NCI-H526 (cell line): ENCODE results near the gene CCDC180.
"Not testable (repeated sequence)": the region's sequence is repeated elsewhere in the genome, so short reads cannot be mapped to it uniquely, and the experiment has no call there.

Source experiments
- DNase-seq, 2 experiments: peaks; one replicate each; lab custom pipeline; 2025; lab: John Stamatoyannopoulos, UW

Gene CCDC180

GRCh38 chr9:97311798-97312500 lies 4.5 kb downstream of the CCDC180 start:
- peak; percentile 55 to 65 for DNase-seq

- peak in 1 of 2 experiments; percentile 44 for DNase-seq
Measured at GRCh38 chr9:97312556-97312955, 5.1 kb downstream of the CCDC180 start.

GRCh38 chr9:97313243-97313642 lies 5.8 kb downstream of the CCDC180 start:
- no peak for DNase-seq

GRCh38 chr9:97313746-97314145 lies 6.3 kb downstream of the CCDC180 start:
- DNase-seq: no peak

GRCh38 chr9:97314503-97314902 lies 7.0 kb downstream of the CCDC180 start:
- no peak for DNase-seq

- no peak for DNase-seq
Measured at GRCh38 chr9:97315550-97315949, 8.1 kb downstream of the CCDC180 start.

- DNase-seq: no peak
Measured at GRCh38 chr9:97316904-97317303, 9.4 kb downstream of the CCDC180 start.

- DNase-seq: no peak
Measured at GRCh38 chr9:97318433-97318832, 11.0 kb downstream of the CCDC180 start.

- no peak for DNase-seq
Measured at GRCh38 chr9:97319395-97319794, 11.9 kb downstream of the CCDC180 start.

GRCh38 chr9:97320080-97320642 lies 12.7 kb downstream of the CCDC180 start:
- no peak for DNase-seq

- no peak for DNase-seq
Measured at GRCh38 chr9:97321251-97321650, 13.8 kb downstream of the CCDC180 start.

GRCh38 chr9:97321691-97322090 lies 14.2 kb downstream of the CCDC180 start:
- DNase-seq: peak in 1 of 2 experiments; percentile 23

GRCh38 chr9:97322105-97322504 lies 14.6 kb downstream of the CCDC180 start:
- DNase-seq: no peak

GRCh38 chr9:97324954-97325353 lies 17.5 kb downstream of the CCDC180 start:
- no peak for DNase-seq

- no peak for DNase-seq
Measured at GRCh38 chr9:97327562-97327961, 20.1 kb downstream of the CCDC180 start.

- DNase-seq: no peak
Measured at GRCh38 chr9:97332993-97333392, 25.5 kb downstream of the CCDC180 start.

GRCh38 chr9:97335622-97336021 lies 28.2 kb downstream of the CCDC180 start:
- not testable (repeated sequence) for DNase-seq

- DNase-seq: no peak
Measured at GRCh38 chr9:97348871-97349270, 41.4 kb downstream of the CCDC180 start.

GRCh38 chr9:97349400-97349799 lies 41.9 kb downstream of the CCDC180 start:
- DNase-seq: no peak

GRCh38 chr9:97354637-97355036 lies 47.2 kb downstream of the CCDC180 start:
- DNase-seq: no peak

- no peak for DNase-seq
Measured at GRCh38 chr9:97357056-97357455, 49.6 kb downstream of the CCDC180 start.
